H1 (cell line): ENCODE data around the gene HECTD3. TPM values are rescaled to one million over a fixed set of nuclear protein-coding genes. Genes with fewer than 3 reads are reported as not detected.

Experiments used
- ASH2L ChIP-seq: fragments of 200-600, 300-600 bp; sonication (generic); IDR thresholded peaks from one replicate; pipeline ENCODE4 v1.7.1; 2017; ENCODE audit warnings: low read length
- BACH1 ChIP-seq: IDR thresholded peaks from 2 replicates; pipeline ENCODE4 v1.6.1; 2012; ENCODE audit warnings: low read length, improper control_type of control experiment
- CBX8 ChIP-seq: fragments of 300-800, 300-1000 bp; sonication (generic); IDR thresholded peaks from 2 replicates; pipeline ENCODE4 v1.7.1; 2016; ENCODE audit warnings: low read depth, low read length, borderline replicate concordance
- HDAC2 ChIP-seq, 2 experiments: fragments of 300-600 bp in 1 of 2; sonication (generic) in 1 of 2; IDR thresholded peaks; 2 replicates each; pipeline ENCODE4 v1.6.1; 2011 to 2012; ENCODE audit warnings: low read depth in 2 of 2, low read length in 2 of 2, mild to moderate bottlenecking in 2 of 2, moderate library complexity in 2 of 2, borderline replicate concordance in 1 of 2, inconsistent platforms in 1 of 2
- HDAC6 ChIP-seq: IDR thresholded peaks from one replicate; pipeline ENCODE4 v1.7.1; 2012; ENCODE audit warnings: low read depth, mild to moderate bottlenecking, inconsistent platforms, low read length, moderate library complexity
- JUN ChIP-seq: IDR thresholded peaks from 2 replicates; pipeline ENCODE4 v1.6.1; 2011; ENCODE audit warnings: low read depth, mild to moderate bottlenecking, improper control_type of control experiment, low read length
- POLR2A ChIP-seq, 2 experiments: IDR thresholded peaks; 1 replicate in 1 of 2; 2 replicates in 1 of 2; pipeline ENCODE4 v1.6.1; 2011; ENCODE audit warnings: low read depth in 2 of 2, low read length in 2 of 2, mild to moderate bottlenecking in 2 of 2; ENCODE audit errors: control extremely low read depth in 1 of 2
- RAD21 ChIP-seq, 2 experiments: IDR thresholded peaks in 1 of 2; conservative IDR thresholded peaks in 1 of 2; 2 replicates each; pipeline ENCODE4 v1.6.1; 2011; ENCODE audit warnings: low read depth in 2 of 2, low read length in 2 of 2, improper control_type of control experiment in 1 of 2, inconsistent platforms in 1 of 2, mild to moderate bottlenecking in 1 of 2, moderate library complexity in 1 of 2
- RNF2 ChIP-seq: fragments of 200-900, 300-1000 bp; sonication (generic); IDR thresholded peaks from 2 replicates; pipeline ENCODE4 v1.7.1; 2016; ENCODE audit warnings: borderline replicate concordance, low read depth, mild to moderate bottlenecking, antibody characterized with exemption, low read length; ENCODE audit not compliant: poor library complexity, severe bottlenecking; ENCODE audit errors: missing control alignments
- RXRA ChIP-seq: IDR thresholded peaks from 2 replicates; pipeline ENCODE4 v1.6.1; 2011; ENCODE audit warnings: low read depth, mild to moderate bottlenecking, low read length, moderate library complexity; ENCODE audit not compliant: insufficient read depth
- YY1 ChIP-seq: IDR thresholded peaks from 2 replicates; pipeline ENCODE4 v1.6.1; 2011; ENCODE audit warnings: low read depth, mild to moderate bottlenecking, low read length
- polyA plus RNA-seq, 7 experiments: library from polyadenylated mRNA; depleted of rRNA in 3 of 7; stranded (reverse) in 5 of 7; unstranded in 2 of 7; fragments of >200 nt in 5 of 7; fragments of 200-250 nt in 2 of 7; gene quantifications; 1 replicate in 5 of 7; 2 replicates in 1 of 7; 4 replicates in 1 of 7; pipeline versions ENCODE4 v1.2.1 to v1.2.3, GENCODE V29; 2011 to 2013; ENCODE audit warnings: missing spikeins in 2 of 7, mixed read lengths in 2 of 7
- total RNA-seq: library from RNA; stranded (reverse); fragmentation: NEBNext Ultra II Directional; extraction: Animal tissue kit (Norgen Biotek cat#: 25700); gene quantifications from 2 replicates; pipeline ENCODE4 v1.2.1, GENCODE V29; 2021
- TF ChIP-seq, protein P1 (sequence below): fragments of 300-600 bp; sonication (generic); IDR thresholded peaks from 2 replicates; pipeline ENCODE4 v1.7.1; 2012; ENCODE audit warnings: low read length, moderate library complexity, mild to moderate bottlenecking, inconsistent platforms; ENCODE audit not compliant: insufficient replicate concordance

Gene HECTD3
- total and polyA plus RNA-seq, 2 of the 8 experiments (the other 6 are each of a cell fraction or from before 2014, with no cell fraction given), result 32.9 to 52.7 TPM

DNA sequence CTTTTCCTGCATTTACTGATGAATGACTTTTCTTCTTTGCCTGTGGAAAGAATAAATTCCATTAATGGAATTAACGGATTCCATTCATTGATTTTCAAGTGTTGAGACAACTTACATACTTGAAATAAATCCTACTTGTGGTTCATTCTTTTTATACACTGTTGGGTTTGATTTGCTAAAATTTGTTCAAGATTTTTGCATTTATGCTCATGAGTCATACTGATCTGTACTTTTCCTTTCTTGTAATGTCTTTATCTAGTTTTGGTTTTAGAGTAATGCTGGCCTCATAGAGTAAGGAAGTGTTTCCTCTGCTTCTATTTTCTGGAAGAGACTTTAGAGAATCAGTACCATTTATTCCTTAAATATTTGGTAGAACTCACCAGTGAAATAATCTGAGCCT lies 15.3 kb upstream of the HECTD3 start (continued):
- TF ChIP-seq, protein P1, sequence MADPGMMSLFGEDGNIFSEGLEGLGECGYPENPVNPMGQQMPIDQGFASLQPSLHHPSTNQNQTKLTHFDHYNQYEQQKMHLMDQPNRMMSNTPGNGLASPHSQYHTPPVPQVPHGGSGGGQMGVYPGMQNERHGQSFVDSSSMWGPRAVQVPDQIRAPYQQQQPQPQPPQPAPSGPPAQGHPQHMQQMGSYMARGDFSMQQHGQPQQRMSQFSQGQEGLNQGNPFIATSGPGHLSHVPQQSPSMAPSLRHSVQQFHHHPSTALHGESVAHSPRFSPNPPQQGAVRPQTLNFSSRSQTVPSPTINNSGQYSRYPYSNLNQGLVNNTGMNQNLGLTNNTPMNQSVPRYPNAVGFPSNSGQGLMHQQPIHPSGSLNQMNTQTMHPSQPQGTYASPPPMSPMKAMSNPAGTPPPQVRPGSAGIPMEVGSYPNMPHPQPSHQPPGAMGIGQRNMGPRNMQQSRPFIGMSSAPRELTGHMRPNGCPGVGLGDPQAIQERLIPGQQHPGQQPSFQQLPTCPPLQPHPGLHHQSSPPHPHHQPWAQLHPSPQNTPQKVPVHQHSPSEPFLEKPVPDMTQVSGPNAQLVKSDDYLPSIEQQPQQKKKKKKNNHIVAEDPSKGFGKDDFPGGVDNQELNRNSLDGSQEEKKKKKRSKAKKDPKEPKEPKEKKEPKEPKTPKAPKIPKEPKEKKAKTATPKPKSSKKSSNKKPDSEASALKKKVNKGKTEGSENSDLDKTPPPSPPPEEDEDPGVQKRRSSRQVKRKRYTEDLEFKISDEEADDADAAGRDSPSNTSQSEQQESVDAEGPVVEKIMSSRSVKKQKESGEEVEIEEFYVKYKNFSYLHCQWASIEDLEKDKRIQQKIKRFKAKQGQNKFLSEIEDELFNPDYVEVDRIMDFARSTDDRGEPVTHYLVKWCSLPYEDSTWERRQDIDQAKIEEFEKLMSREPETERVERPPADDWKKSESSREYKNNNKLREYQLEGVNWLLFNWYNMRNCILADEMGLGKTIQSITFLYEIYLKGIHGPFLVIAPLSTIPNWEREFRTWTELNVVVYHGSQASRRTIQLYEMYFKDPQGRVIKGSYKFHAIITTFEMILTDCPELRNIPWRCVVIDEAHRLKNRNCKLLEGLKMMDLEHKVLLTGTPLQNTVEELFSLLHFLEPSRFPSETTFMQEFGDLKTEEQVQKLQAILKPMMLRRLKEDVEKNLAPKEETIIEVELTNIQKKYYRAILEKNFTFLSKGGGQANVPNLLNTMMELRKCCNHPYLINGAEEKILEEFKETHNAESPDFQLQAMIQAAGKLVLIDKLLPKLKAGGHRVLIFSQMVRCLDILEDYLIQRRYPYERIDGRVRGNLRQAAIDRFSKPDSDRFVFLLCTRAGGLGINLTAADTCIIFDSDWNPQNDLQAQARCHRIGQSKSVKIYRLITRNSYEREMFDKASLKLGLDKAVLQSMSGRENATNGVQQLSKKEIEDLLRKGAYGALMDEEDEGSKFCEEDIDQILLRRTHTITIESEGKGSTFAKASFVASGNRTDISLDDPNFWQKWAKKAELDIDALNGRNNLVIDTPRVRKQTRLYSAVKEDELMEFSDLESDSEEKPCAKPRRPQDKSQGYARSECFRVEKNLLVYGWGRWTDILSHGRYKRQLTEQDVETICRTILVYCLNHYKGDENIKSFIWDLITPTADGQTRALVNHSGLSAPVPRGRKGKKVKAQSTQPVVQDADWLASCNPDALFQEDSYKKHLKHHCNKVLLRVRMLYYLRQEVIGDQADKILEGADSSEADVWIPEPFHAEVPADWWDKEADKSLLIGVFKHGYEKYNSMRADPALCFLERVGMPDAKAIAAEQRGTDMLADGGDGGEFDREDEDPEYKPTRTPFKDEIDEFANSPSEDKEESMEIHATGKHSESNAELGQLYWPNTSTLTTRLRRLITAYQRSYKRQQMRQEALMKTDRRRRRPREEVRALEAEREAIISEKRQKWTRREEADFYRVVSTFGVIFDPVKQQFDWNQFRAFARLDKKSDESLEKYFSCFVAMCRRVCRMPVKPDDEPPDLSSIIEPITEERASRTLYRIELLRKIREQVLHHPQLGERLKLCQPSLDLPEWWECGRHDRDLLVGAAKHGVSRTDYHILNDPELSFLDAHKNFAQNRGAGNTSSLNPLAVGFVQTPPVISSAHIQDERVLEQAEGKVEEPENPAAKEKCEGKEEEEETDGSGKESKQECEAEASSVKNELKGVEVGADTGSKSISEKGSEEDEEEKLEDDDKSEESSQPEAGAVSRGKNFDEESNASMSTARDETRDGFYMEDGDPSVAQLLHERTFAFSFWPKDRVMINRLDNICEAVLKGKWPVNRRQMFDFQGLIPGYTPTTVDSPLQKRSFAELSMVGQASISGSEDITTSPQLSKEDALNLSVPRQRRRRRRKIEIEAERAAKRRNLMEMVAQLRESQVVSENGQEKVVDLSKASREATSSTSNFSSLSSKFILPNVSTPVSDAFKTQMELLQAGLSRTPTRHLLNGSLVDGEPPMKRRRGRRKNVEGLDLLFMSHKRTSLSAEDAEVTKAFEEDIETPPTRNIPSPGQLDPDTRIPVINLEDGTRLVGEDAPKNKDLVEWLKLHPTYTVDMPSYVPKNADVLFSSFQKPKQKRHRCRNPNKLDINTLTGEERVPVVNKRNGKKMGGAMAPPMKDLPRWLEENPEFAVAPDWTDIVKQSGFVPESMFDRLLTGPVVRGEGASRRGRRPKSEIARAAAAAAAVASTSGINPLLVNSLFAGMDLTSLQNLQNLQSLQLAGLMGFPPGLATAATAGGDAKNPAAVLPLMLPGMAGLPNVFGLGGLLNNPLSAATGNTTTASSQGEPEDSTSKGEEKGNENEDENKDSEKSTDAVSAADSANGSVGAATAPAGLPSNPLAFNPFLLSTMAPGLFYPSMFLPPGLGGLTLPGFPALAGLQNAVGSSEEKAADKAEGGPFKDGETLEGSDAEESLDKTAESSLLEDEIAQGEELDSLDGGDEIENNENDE, result no peak
- TF ChIP-seq CBX8, result no peak
- no peak for TF ChIP-seq HDAC6
- no peak for TF ChIP-seq HDAC2 (IDR thresholded peaks at IDR 0.05; ENCODE audit: borderline replicate concordance in 1 of 2, low read depth in 2 of 2, low read length in 2 of 2)
- TF ChIP-seq YY1, result no peak
- TF ChIP-seq RNF2, result no peak
- TF ChIP-seq BACH1, result no peak
- TF ChIP-seq POLR2A (IDR thresholded peaks at IDR 0.05; ENCODE audit: control extremely low read depth in 1 of 2, low read depth in 2 of 2, low read length in 2 of 2), result no peak
- no peak for TF ChIP-seq ASH2L
- TF ChIP-seq JUN, result no peak
- no peak for TF ChIP-seq RAD21 (IDR thresholded peaks at IDR 0.05 in 1 of 2, conservative IDR thresholded peaks at IDR 0.05 in 1 of 2; ENCODE audit: low read depth in 2 of 2, low read length in 2 of 2)
- no peak for TF ChIP-seq RXRA
